B cell (primary cell): ENCODE measurements around the gene MEAK7. TPM values are rescaled to one million over a fixed set of nuclear protein-coding genes. Genes with fewer than 3 reads are reported as not detected.

Experiments used
- ATAC-seq: fragments of 200-7000 bp; cut with Tn5 transposase; one replicate; pipeline ENCODE4 v1.10.0; 2021; ENCODE audit warnings: low read depth, mild to moderate bottlenecking, moderate number of reproducible peaks, moderate library complexity
- CTCF ChIA-PET: fragments of 350-600 bp; sonication (Branson Sonifier 250); formaldehyde crosslinking; loops from one replicate; lab custom pipeline; 2021; ENCODE audit warnings: antibody characterized with exemption, inconsistent platforms; lab: Charles Lee
- POLR2A ChIA-PET: fragments of 350-600 bp; sonication (Branson Sonifier 250); formaldehyde crosslinking; loops from one replicate; lab custom pipeline; 2021; ENCODE audit warnings: antibody characterized with exemption; lab: Charles Lee
- DNase-seq: peaks from one replicate; pipeline ENCODE4 v3.0.0; 2013
- H2AFZ ChIP-seq: 2 replicates; pipeline ENCODE4 v1.6.1; 2012; ENCODE audit warnings: mild to moderate bottlenecking, low read depth, low read length; ENCODE audit not compliant: insufficient read depth, poor library complexity, severe bottlenecking
- H3K27ac ChIP-seq, 2 donors: 1 replicate in 1 of 2; 2 replicates in 1 of 2; pipeline ENCODE4 v1.5.1; 2012 to 2013; ENCODE audit warnings: low read length in 2 of 2, mild to moderate bottlenecking in 2 of 2, moderate library complexity in 1 of 2
- H3K27me3 ChIP-seq, 4 experiments: fragments of 200-600 bp in 1 of 4; sonication (generic) in 1 of 4; replicated peaks in 1 of 4; 1 replicate in 2 of 4; 2 replicates in 2 of 4; pipeline versions ENCODE4 v1.6.1 to v1.7.0; 2013 to 2016; ENCODE audit warnings: low read length in 3 of 4, mild to moderate bottlenecking in 2 of 4, mixed read lengths in 1 of 4, moderate library complexity in 1 of 4; ENCODE audit not compliant: insufficient read depth in 4 of 4, control insufficient read depth in 3 of 4; ENCODE audit errors: control extremely low read depth in 1 of 4
- H3K36me3 ChIP-seq, 2 experiments: replicated peaks in 1 of 2; 1 replicate in 1 of 2; 2 replicates in 1 of 2; pipeline versions ENCODE4 v1.6.1 to v1.7.1; 2013; ENCODE audit warnings: low read length in 1 of 2; ENCODE audit not compliant: insufficient read depth in 2 of 2, control insufficient read depth in 1 of 2; ENCODE audit errors: control extremely low read depth in 1 of 2, extremely low read depth in 1 of 2
- H3K4me1 ChIP-seq, 2 donors: fragments of 200-600 bp in 1 of 2; sonication (generic) in 1 of 2; 1 replicate in 1 of 2; 2 replicates in 1 of 2; pipeline versions ENCODE4 v1.5.1 to v1.6.1; 2013 to 2017; ENCODE audit warnings: low read length in 2 of 2; ENCODE audit not compliant: control insufficient read depth in 2 of 2, insufficient read depth in 2 of 2
- H3K4me2 ChIP-seq: replicated peaks from 2 replicates; pipeline ENCODE3; 2012; ENCODE audit warnings: mild to moderate bottlenecking, low read depth, low read length; ENCODE audit not compliant: poor library complexity, severe bottlenecking
- H3K4me3 ChIP-seq, 5 experiments: fragments of 200-600 bp in 1 of 5; sonication (generic) in 1 of 5; 1 replicate in 3 of 5; 2 replicates in 2 of 5; pipeline versions ENCODE4 v1.5.1 to v1.7.0; 2011 to 2016; ENCODE audit warnings: low read length in 4 of 5, mild to moderate bottlenecking in 4 of 5, low read depth in 2 of 5, control low read depth in 1 of 5, moderate library complexity in 1 of 5; ENCODE audit not compliant: insufficient read depth in 1 of 5; ENCODE audit errors: control extremely low read depth in 1 of 5, extremely low read depth in 1 of 5
- H3K79me2 ChIP-seq: fragments of 200-600 bp; sonication (generic); one replicate; pipeline ENCODE4 v1.6.0; 2016; ENCODE audit warnings: low read length; ENCODE audit not compliant: control insufficient read depth, insufficient read depth
- H3K9ac ChIP-seq: fragments of 200-600 bp; sonication (generic); 2 replicates; pipeline ENCODE4 v1.6.1; 2017; ENCODE audit warnings: mild to moderate bottlenecking, low read length, moderate library complexity
- H3K9me3 ChIP-seq, 3 donors: one replicate each; pipeline versions ENCODE4 v1.6.1 to v1.7.1; 2013; ENCODE audit warnings: low read length in 2 of 3; ENCODE audit not compliant: control insufficient read depth in 2 of 3, insufficient read depth in 1 of 3; ENCODE audit errors: control extremely low read depth in 1 of 3
- H4K20me1 ChIP-seq: 2 replicates; pipeline ENCODE4 v1.6.0; 2012; ENCODE audit warnings: mild to moderate bottlenecking, low read length; ENCODE audit not compliant: insufficient read depth, control insufficient read depth, poor library complexity, severe bottlenecking
- H3K27ac Mint-ChIP-seq: one replicate; pipeline ENCODE4 v1.8.0; 2021; ENCODE audit warnings: mixed read lengths
- H3K27me3 Mint-ChIP-seq: one replicate; pipeline ENCODE4 v1.8.0; 2021; ENCODE audit warnings: mixed read lengths
- H3K4me1 Mint-ChIP-seq: one replicate; pipeline ENCODE4 v1.8.0; 2021; ENCODE audit warnings: mixed read lengths
- H3K4me3 Mint-ChIP-seq: one replicate; pipeline ENCODE4 v1.8.0; 2021; ENCODE audit warnings: mixed read lengths
- H3K9me3 Mint-ChIP-seq: one replicate; pipeline ENCODE4 v1.8.0; 2022; ENCODE audit warnings: mixed read lengths; ENCODE audit not compliant: insufficient read depth
- EZH2 ChIP-seq: IDR thresholded peaks from 2 replicates; pipeline ENCODE4 v1.6.1; 2012; ENCODE audit warnings: borderline replicate concordance, low read depth, mild to moderate bottlenecking, moderate library complexity, low read length; ENCODE audit not compliant: insufficient read depth, poor library complexity, severe bottlenecking
- WGBS: methylation state at CpG from one replicate; pipeline ENCODE4 v1.1.5; 2013; ENCODE audit warnings: missing lambda C conversion rate; ENCODE audit not compliant: insufficient coverage; 5-methylcytosine and 5-hydroxymethylcytosine counted together
- intact Hi-C: fragments of 100-400 bp; cut with micrococcal nuclease; formaldehyde crosslinking; loops from one replicate; pipeline ENCODE4 v1.10.0; 2022
- polyA plus RNA-seq: library from polyadenylated mRNA; depleted of rRNA; stranded (reverse); fragments of >200 nt; gene quantifications from 2 replicates; pipeline ENCODE4 v1.2.3, GENCODE V29; 2012
- total RNA-seq, 2 donors: library from RNA; stranded (reverse); fragments of 120-200 nt in 1 of 2; gene quantifications; 1 replicate in 1 of 2; 2 replicates in 1 of 2; pipeline versions ENCODE4 v1.2.3 to v1.2.4, GENCODE V29; 2013 to 2022
- TF ChIP-seq, protein P1 (sequence below): fragments of 200-600 bp; IDR thresholded peaks from one replicate; pipeline ENCODE4 v1.8.0; 2022; ENCODE audit warnings: antibody characterized with exemption, mild to moderate bottlenecking

MEAK7 gene
- total and polyA plus RNA-seq, 2 donors (not counting 1 experiment from before 2014, with no cell fraction given) = 3.9 to 19.3 TPM

DNA sequence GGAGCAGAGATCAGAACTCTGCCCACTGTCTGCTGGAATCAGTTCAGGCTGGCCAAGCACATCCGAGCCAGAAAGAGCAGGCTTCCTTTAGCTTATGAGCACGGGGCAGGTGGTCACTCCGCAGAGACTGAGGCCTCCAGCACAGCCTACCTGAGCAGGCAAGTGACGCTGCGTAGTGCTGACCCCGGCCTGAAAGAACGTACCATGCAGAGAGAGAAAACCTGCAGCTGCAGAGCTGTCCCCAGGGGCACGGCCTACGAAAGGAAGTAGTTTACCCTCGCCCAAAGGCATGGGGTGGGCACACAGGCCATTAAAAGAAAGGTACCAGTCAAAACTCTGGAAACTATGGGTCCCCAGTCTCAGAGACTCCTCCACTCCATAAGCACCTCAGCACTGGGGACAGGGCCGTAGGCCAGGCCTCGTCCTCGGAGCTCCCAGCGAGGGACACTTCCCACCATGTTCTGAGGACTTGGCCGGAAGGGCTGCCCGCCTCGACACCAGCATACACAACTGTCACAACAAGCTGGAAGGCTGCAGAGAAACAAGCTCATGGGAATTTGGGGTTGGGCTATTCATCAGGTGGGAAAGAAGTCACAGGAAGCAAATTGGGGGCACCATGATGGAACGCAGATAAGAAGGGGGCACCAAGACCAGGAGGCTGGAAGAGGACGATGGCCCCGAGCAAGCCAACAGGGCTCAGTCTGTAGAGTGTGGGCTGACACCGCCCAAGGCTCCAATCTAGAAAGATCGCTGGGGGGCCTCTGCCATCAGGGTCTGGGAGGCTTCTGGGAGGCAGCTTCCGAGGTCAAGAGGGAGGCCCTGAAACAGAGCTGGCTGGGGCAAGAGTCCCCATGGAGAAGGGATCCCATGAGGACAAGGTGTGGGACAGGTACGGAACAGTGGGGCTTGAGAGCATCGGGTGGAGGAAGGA is 21.2 kb downstream of the MEAK7 start:
- ATAC-seq (no peak), DNase-seq (no peak)
- ChIA-PET CTCF (interaction anchor here (0.9 kb wide), 1 partner anchor 555 kb away, joined by 3 read pairs; no protein-coding TSS in a partner anchor), POLR2A (no interaction called here)
- intact Hi-C loops = no loop called here
- H3K27me3 Mint-ChIP-seq = no peaks in the 10 kb centered on the region
- no peaks in the 10 kb centered on the region for H3K4me1 ChIP-seq
- no peaks in the 10 kb centered on the region for H3K9me3 Mint-ChIP-seq
- no peaks in the 10 kb centered on the region for H3K79me2 ChIP-seq
- H3K9me3 ChIP-seq = no peaks in the 10 kb centered on the region
- no peak overlapping the region for H2AFZ ChIP-seq
- no peaks in the 10 kb centered on the region for H4K20me1 ChIP-seq
- WGBS = 89% methylated on average over 23 of the region's 25 CpGs
- no peak overlapping the region for H3K4me3 ChIP-seq
- TF ChIP-seq EZH2 = no peak
- TF ChIP-seq, protein P1, sequence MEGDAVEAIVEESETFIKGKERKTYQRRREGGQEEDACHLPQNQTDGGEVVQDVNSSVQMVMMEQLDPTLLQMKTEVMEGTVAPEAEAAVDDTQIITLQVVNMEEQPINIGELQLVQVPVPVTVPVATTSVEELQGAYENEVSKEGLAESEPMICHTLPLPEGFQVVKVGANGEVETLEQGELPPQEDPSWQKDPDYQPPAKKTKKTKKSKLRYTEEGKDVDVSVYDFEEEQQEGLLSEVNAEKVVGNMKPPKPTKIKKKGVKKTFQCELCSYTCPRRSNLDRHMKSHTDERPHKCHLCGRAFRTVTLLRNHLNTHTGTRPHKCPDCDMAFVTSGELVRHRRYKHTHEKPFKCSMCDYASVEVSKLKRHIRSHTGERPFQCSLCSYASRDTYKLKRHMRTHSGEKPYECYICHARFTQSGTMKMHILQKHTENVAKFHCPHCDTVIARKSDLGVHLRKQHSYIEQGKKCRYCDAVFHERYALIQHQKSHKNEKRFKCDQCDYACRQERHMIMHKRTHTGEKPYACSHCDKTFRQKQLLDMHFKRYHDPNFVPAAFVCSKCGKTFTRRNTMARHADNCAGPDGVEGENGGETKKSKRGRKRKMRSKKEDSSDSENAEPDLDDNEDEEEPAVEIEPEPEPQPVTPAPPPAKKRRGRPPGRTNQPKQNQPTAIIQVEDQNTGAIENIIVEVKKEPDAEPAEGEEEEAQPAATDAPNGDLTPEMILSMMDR = no peak
- no peaks in the 10 kb centered on the region for H3K4me1 Mint-ChIP-seq
- peak overlapping the region; percentile 11 for H3K4me2 ChIP-seq
- H3K36me3 ChIP-seq = peaks cover 0 to 5% of the 10 kb centered on the region in 2 experiments
- H3K9ac ChIP-seq = no peak overlapping the region
- H3K27ac Mint-ChIP-seq = no peak overlapping the region
- H3K4me3 Mint-ChIP-seq = no peak overlapping the region
- H3K27me3 ChIP-seq = no peaks in the 10 kb centered on the region
- no peak overlapping the region for H3K27ac ChIP-seq
